Right cardiac atrium (tissue), 5 donors: ENCODE results near the gene EXPH5. TPM values are rescaled to one million over a fixed set of nuclear protein-coding genes. Genes with fewer than 3 reads are reported as not detected.
A peak's percentile ranks its signal among the peaks of the same experiment; 100 is the strongest.

ENCODE experiments used
- ATAC-seq, 2 donors: fragments of 200-7000 bp; cut with Tn5 transposase; one replicate each; pipeline versions ENCODE4 v1.8.0 to v1.9.1; 2020; ENCODE audit warnings: moderate library complexity in 2 of 2, mild to moderate bottlenecking in 1 of 2
- DNase-seq, 3 donors: peaks; one replicate each; pipeline ENCODE4 v3.0.0-alpha.2; 2020
- H3K27ac ChIP-seq: one replicate; pipeline ENCODE4 v1.5.1; 2013; ENCODE audit warnings: mild to moderate bottlenecking, low read length, control low read depth, moderate library complexity
- H3K27me3 ChIP-seq: one replicate; pipeline ENCODE4 v1.6.1; 2013; ENCODE audit not compliant: control insufficient read depth, insufficient read depth
- H3K4me1 ChIP-seq: one replicate; pipeline ENCODE4 v1.6.1; 2013; ENCODE audit warnings: low read length; ENCODE audit not compliant: control insufficient read depth, insufficient read depth
- H3K4me3 ChIP-seq: one replicate; pipeline ENCODE4 v1.5.1; 2013; ENCODE audit warnings: low read length, control low read depth
- H3K9me3 ChIP-seq: one replicate; pipeline ENCODE4 v1.6.1; 2013; ENCODE audit warnings: low read length; ENCODE audit not compliant: control insufficient read depth
- WGBS: extraction: QIAGEN DNeasy Blood & Tissue Kit; methylation state at CpG from one replicate; pipeline ENCODE4 v1.1.7; 2013; 5-methylcytosine and 5-hydroxymethylcytosine counted together
- intact Hi-C, 4 donors: fragments of 100-400 bp; cut with DNase I; formaldehyde crosslinking; loops; one replicate each; pipeline versions ENCODE4 v1.11.0 to v1.14.0; 2022 to 2023
- polyA plus RNA-seq: library from polyadenylated mRNA; stranded (reverse); fragments of 200-250 nt; gene quantifications from one replicate; pipeline ENCODE4 v1.2.3, GENCODE V29; 2013
- total RNA-seq, 4 donors: library from RNA; stranded (reverse); fragmentation: NEBNext Ultra II Directional; extraction: Animal tissue kit (Norgen Biotek cat#: 25700); gene quantifications; one replicate each; pipeline ENCODE4 v1.2.1, GENCODE V29; 2021
- donor health status: healthy with polysubstance abuse.
- donor health status: DM: no; HTN: yes; CAD: no.
- donor health status: DM: no; HTN: no; CAD: no.
- donor health status: DM: no; HTN: yes; CAD: no; lungs with severe emphysema.
- donor health status: DM: yes; HTN: yes; CAD: no.

Gene EXPH5
- total and polyA plus RNA-seq, 5 donors = 0.41 to 5.0 (median 2.4) TPM

GRCh38 chr11:108584973-108585372, 8.6 kb downstream of the EXPH5 start:
- intact Hi-C loops = no loop called here
- Histone ChIP-seq H3K27ac (no peak overlapping the region), H3K4me3 (no peak overlapping the region), H3K27me3 (no peaks in the 10 kb centered on the region), H3K4me1 (no peaks in the 10 kb centered on the region), H3K9me3 (no peaks in the 10 kb centered on the region)
- ATAC-seq (no peak), DNase-seq (no peak)

GRCh38 chr11:108580645-108581044, 12.9 kb downstream of the EXPH5 start:
- Histone ChIP-seq H3K27ac (no peak overlapping the region), H3K4me1 (no peaks in the 10 kb centered on the region), H3K9me3 (no peaks in the 10 kb centered on the region), H3K27me3 (no peaks in the 10 kb centered on the region), H3K4me3 (no peak overlapping the region)
- intact Hi-C loops = no loop called here
- 87% methylated on average over 2 of the region's 2 CpGs for WGBS
- ATAC-seq = no peak
- no peak for DNase-seq

GRCh38 chr11:108580043-108580442, 13.5 kb downstream of the EXPH5 start:
- no peaks in the 10 kb centered on the region for H3K9me3 ChIP-seq
- intact Hi-C loops = no loop called here
- no peak overlapping the region for H3K27ac ChIP-seq
- H3K4me1 ChIP-seq = no peaks in the 10 kb centered on the region
- no peak overlapping the region for H3K4me3 ChIP-seq
- DNase-seq = no peak
- ATAC-seq = no peak
- no peaks in the 10 kb centered on the region for H3K27me3 ChIP-seq

GRCh38 chr11:108576523-108576922, 17.0 kb downstream of the EXPH5 start:
- no peaks in the 10 kb centered on the region for H3K4me1 ChIP-seq
- no peak for ATAC-seq
- H3K27ac ChIP-seq = no peak overlapping the region
- intact Hi-C loops = no loop called here
- 25% methylated on average over 1 of the region's 1 CpG for WGBS
- no peaks in the 10 kb centered on the region for H3K9me3 ChIP-seq
- no peak for DNase-seq
- no peaks in the 10 kb centered on the region for H3K27me3 ChIP-seq
- no peak overlapping the region for H3K4me3 ChIP-seq

GRCh38 chr11:108574675-108575074, 18.9 kb downstream of the EXPH5 start:
- H3K27ac ChIP-seq = no peak overlapping the region
- WGBS = 87% methylated on average over 4 of the region's 4 CpGs
- intact Hi-C loops = no loop called here

GRCh38 chr11:108571001-108571400, 22.6 kb downstream of the EXPH5 start:
- Histone ChIP-seq H3K9me3 (no peaks in the 10 kb centered on the region), H3K27ac (no peak overlapping the region), H3K4me1 (no peaks in the 10 kb centered on the region), H3K27me3 (no peaks in the 10 kb centered on the region), H3K4me3 (no peak overlapping the region)
- intact Hi-C loops = no loop called here
- ATAC-seq = no peak
- 76% methylated on average over 2 of the region's 2 CpGs for WGBS
- no peak for DNase-seq

More at GRCh38 chr11:108574675-108575074, 18.9 kb downstream of the EXPH5 start:
- no peaks in the 10 kb centered on the region for H3K27me3 ChIP-seq
- no peak overlapping the region for H3K4me3 ChIP-seq
- no peak for DNase-seq
- ATAC-seq = no peak
- H3K9me3 ChIP-seq = no peaks in the 10 kb centered on the region
- no peaks in the 10 kb centered on the region for H3K4me1 ChIP-seq

- H3K4me1 ChIP-seq = no peaks in the 10 kb centered on the region
- DNase-seq (no peak), ATAC-seq (no peak)
- WGBS = 100% methylated on average over 1 of the region's 1 CpG
- no peaks in the 10 kb centered on the region for H3K9me3 ChIP-seq
- no peak overlapping the region for H3K4me3 ChIP-seq
- intact Hi-C loops = no loop called here
- H3K27ac ChIP-seq = no peak overlapping the region
- no peaks in the 10 kb centered on the region for H3K27me3 ChIP-seq
These were observed 23.7 kb downstream of the EXPH5 start for GRCh38 chr11:108569896-108570295.

GRCh38 chr11:108568195-108568858, 25.2 kb downstream of the EXPH5 start:
- 66% methylated on average over 11 of the region's 11 CpGs for WGBS
- peak in 1 of 2 donors; percentile 60 for ATAC-seq
- Histone ChIP-seq H3K27ac (no peak overlapping the region), H3K4me1 (no peaks in the 10 kb centered on the region), H3K4me3 (no peak overlapping the region), H3K9me3 (no peaks in the 10 kb centered on the region), H3K27me3 (no peaks in the 10 kb centered on the region)
- DNase-seq = peak; percentile 22 to 55 (median 52)
- intact Hi-C loops = no loop called here

GRCh38 chr11:108565653-108566052, 27.9 kb downstream of the EXPH5 start:
- DNase-seq (no peak), ATAC-seq (no peak)
- Histone ChIP-seq H3K4me1 (no peaks in the 10 kb centered on the region), H3K4me3 (no peak overlapping the region), H3K27me3 (no peaks in the 10 kb centered on the region), H3K9me3 (no peaks in the 10 kb centered on the region), H3K27ac (no peak overlapping the region)
- 65% methylated on average over 3 of the region's 3 CpGs for WGBS
- intact Hi-C loops = no loop called here

GRCh38 chr11:108562746-108563581, 30.6 kb downstream of the EXPH5 start:
- intact Hi-C loops = no loop called here
- Histone ChIP-seq H3K27me3 (no peaks in the 10 kb centered on the region), H3K4me1 (no peaks in the 10 kb centered on the region), H3K4me3 (no peak overlapping the region), H3K27ac (no peak overlapping the region), H3K9me3 (no peaks in the 10 kb centered on the region)
- ATAC-seq = no peak
- 79% methylated on average over 5 of the region's 5 CpGs for WGBS
- DNase-seq = no peak

- Histone ChIP-seq H3K27ac (no peak overlapping the region), H3K4me1 (no peaks in the 10 kb centered on the region), H3K9me3 (no peaks in the 10 kb centered on the region), H3K27me3 (no peaks in the 10 kb centered on the region), H3K4me3 (no peak overlapping the region)
- WGBS = 39% methylated on average over 3 of the region's 3 CpGs
- ATAC-seq (no peak), DNase-seq (no peak)
- intact Hi-C loops = no loop called here
These were observed 32.0 kb downstream of the EXPH5 start for GRCh38 chr11:108561535-108561991.
